ENCODE measurements around the gene RCAN2. TPM values are rescaled to one million over a fixed set of nuclear protein-coding genes. Genes with fewer than 3 reads are reported as not detected.

Gene RCAN2
- 0.13 and 0.29 TPM in 2 replicates for total RNA-seq

GRCh38 chr6:46491201-46491627 is at the start of gene RCAN2:
TSS of gene RCAN2 (minus strand) at chr6:46491449.

Other genes with a start within 250 kb of the RCAN2 start
- gene CYP39A1, start 161.4 kb upstream of the RCAN2 start, total RNA-seq, result 0.13 and 0.22 TPM in 2 replicates
- gene SLC25A27, start 161.5 kb upstream of the RCAN2 start, total RNA-seq, result 1.7 and 4.2 TPM in 2 replicates
- under 0.01 and 0.07 TPM in 2 replicates for gene TDRD6, start 196.4 kb upstream of the RCAN2 start, total RNA-seq
- gene PLA2G7, start 243.9 kb upstream of the RCAN2 start, total RNA-seq, result 0.50 TPM in 1 of 2 replicates, not detected in the other